Trophoblast cell (in vitro differentiated cells and primary cell): ENCODE data around the gene GRB10.
A peak's percentile ranks its signal among the peaks of the same experiment; 100 is the strongest.

Experiments
- DNase-seq, 2 donors: peaks; one replicate each; pipeline ENCODE4 v3.0.0-alpha.2; 2016
- H2AFZ ChIP-seq: 2 replicates; pipeline ENCODE4 v1.6.1; 2013; ENCODE audit warnings: low read length, moderate library complexity, mild to moderate bottlenecking; ENCODE audit not compliant: insufficient read depth, poor library complexity
- H2AK5ac ChIP-seq: 2 replicates; pipeline ENCODE4 v1.6.1; 2013; ENCODE audit warnings: mild to moderate bottlenecking, low read length
- H2BK120ac ChIP-seq: 2 replicates; pipeline ENCODE4 v1.6.1; 2013; ENCODE audit warnings: low read length, mild to moderate bottlenecking, moderate library complexity; ENCODE audit not compliant: insufficient read depth, poor library complexity
- H2BK12ac ChIP-seq: 2 replicates; pipeline ENCODE4 v1.6.1; 2013; ENCODE audit warnings: mild to moderate bottlenecking, low read length, moderate library complexity
- H2BK5ac ChIP-seq: 2 replicates; pipeline ENCODE4 v1.6.1; 2013; ENCODE audit warnings: low read length, low read depth, moderate library complexity, mild to moderate bottlenecking; ENCODE audit not compliant: poor library complexity
- H3K14ac ChIP-seq: 2 replicates; pipeline ENCODE4 v1.6.1; 2013; ENCODE audit warnings: mild to moderate bottlenecking, low read length
- H3K18ac ChIP-seq: 2 replicates; pipeline ENCODE4 v1.6.1; 2013; ENCODE audit warnings: mild to moderate bottlenecking, low read length
- H3K23ac ChIP-seq: 2 replicates; pipeline ENCODE4 v1.6.1; 2013; ENCODE audit warnings: low read length
- H3K27ac ChIP-seq: 2 replicates; pipeline ENCODE4 v1.5.1; 2013; ENCODE audit warnings: low read depth, mild to moderate bottlenecking, inconsistent platforms, low read length, moderate library complexity
- H3K27me3 ChIP-seq: 2 replicates; pipeline ENCODE4 v1.6.1; 2013; ENCODE audit warnings: inconsistent platforms, mild to moderate bottlenecking, low read length, moderate library complexity; ENCODE audit not compliant: insufficient read depth
- H3K36me3 ChIP-seq, 2 experiments: 1 replicate in 1 of 2; 2 replicates in 1 of 2; pipeline ENCODE4 v1.6.1; 2013; ENCODE audit warnings: low read length in 2 of 2, mild to moderate bottlenecking in 2 of 2, moderate library complexity in 1 of 2; ENCODE audit not compliant: insufficient read depth in 2 of 2, control insufficient read depth in 1 of 2
- H3K4ac ChIP-seq: 2 replicates; pipeline ENCODE4 v1.6.1; 2013; ENCODE audit warnings: low read depth, mild to moderate bottlenecking, low read length, moderate library complexity
- H3K4me1 ChIP-seq, 2 experiments: 1 replicate in 1 of 2; 2 replicates in 1 of 2; pipeline ENCODE4 v1.6.1; 2013; ENCODE audit warnings: low read length in 2 of 2, mild to moderate bottlenecking in 2 of 2, moderate library complexity in 1 of 2; ENCODE audit not compliant: insufficient read depth in 2 of 2, control insufficient read depth in 1 of 2
- H3K4me2 ChIP-seq: 2 replicates; pipeline ENCODE4 v1.6.1; 2013; ENCODE audit warnings: inconsistent platforms, mild to moderate bottlenecking, low read length, moderate library complexity
- H3K4me3 ChIP-seq: 2 replicates; pipeline ENCODE4 v1.5.1; 2013; ENCODE audit warnings: mild to moderate bottlenecking, low read depth, low read length, inconsistent platforms
- H3K79me1 ChIP-seq: one replicate; pipeline ENCODE4 v1.6.1; 2013; ENCODE audit warnings: low read length
- H3K79me2 ChIP-seq: 2 replicates; pipeline ENCODE4 v1.6.1; 2013; ENCODE audit warnings: low read length, mild to moderate bottlenecking; ENCODE audit not compliant: control insufficient read depth, insufficient read depth, poor library complexity
- H3K9ac ChIP-seq: 2 replicates; pipeline ENCODE4 v1.6.1; 2013; ENCODE audit warnings: mild to moderate bottlenecking, low read length
- H3K9me3 ChIP-seq: 2 replicates; pipeline ENCODE4 v1.6.1; 2013; ENCODE audit warnings: low read depth, mild to moderate bottlenecking, control low read depth, inconsistent platforms, low read length; ENCODE audit not compliant: insufficient read depth
- H4K12ac ChIP-seq: 2 replicates; pipeline ENCODE4 v1.6.1; 2013; ENCODE audit warnings: low read depth, mild to moderate bottlenecking, low read length, moderate library complexity
- H4K8ac ChIP-seq: 2 replicates; pipeline ENCODE4 v1.6.1; 2013; ENCODE audit warnings: low read depth, mild to moderate bottlenecking, low read length, moderate library complexity
- H4K91ac ChIP-seq: one replicate; pipeline ENCODE4 v1.6.1; 2013; ENCODE audit warnings: low read depth, mild to moderate bottlenecking, low read length, moderate library complexity
- WGBS: extraction: QIAGEN DNeasy Blood & Tissue Kit; methylation state at CpG from one replicate; pipeline ENCODE4 v1.1.7; 2013; ENCODE audit warnings: missing lambda C conversion rate; ENCODE audit not compliant: insufficient read length, insufficient coverage; ENCODE audit errors: extremely low coverage; 5-methylcytosine and 5-hydroxymethylcytosine counted together

GRB10 gene

DNA sequence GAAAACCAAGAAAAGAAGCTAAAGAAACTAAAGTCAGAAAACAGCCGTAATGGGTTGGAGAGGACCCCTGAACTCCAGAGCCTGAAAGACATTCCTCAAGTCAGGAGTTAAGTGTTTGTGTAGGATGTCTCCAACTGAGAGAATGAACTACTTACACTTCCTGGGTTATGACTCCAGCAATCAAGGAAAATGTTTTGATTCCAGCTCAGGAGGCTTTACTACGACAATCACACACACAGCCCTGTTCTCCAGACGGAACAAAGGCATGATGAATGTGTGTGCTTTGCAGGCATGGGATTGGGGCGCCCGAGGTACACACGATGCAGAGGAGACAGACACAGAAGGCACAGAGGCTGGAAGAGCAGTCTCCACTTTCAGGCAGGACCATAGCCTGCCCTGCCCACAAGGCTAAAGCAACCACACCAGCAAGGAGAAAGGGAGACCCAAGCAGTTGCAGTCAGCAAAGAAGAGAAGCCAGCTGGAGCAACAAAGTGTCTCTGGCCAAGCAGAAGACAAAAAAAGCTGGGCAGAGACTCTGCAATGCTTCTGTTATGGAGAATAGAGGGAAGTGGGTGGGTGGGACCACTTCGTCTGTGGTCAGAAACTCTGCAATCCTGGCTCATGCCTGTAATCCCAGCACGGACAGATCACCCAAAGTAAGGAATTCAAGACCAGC is 89.1 kb downstream of the GRB10 start:
- Histone ChIP-seq H3K9ac (no peak overlapping the region), H3K27me3 (no peaks in the 10 kb centered on the region), H3K9me3 (no peaks in the 10 kb centered on the region), H4K8ac (no peak overlapping the region), H2BK12ac (no peak overlapping the region), H3K4me2 (no peak overlapping the region), H3K14ac (no peak overlapping the region), H2AK5ac (no peak overlapping the region), H3K79me1 (no peaks in the 10 kb centered on the region), H3K27ac (no peak overlapping the region), H3K18ac (no peak overlapping the region), H2BK5ac (no peak overlapping the region), H4K91ac (no peak overlapping the region), H2AFZ (no peak overlapping the region), H3K4ac (no peak overlapping the region), H3K4me3 (no peak overlapping the region), H3K36me3 (peaks cover 0 to 3% of the 10 kb centered on the region in 2 experiments), H3K23ac (no peak overlapping the region), H3K79me2 (peaks cover 2% of the 10 kb centered on the region), H2BK120ac (no peak overlapping the region), H4K12ac (no peak overlapping the region), H3K4me1 (peaks cover 0 to 4% of the 10 kb centered on the region in 2 experiments)
- DNase-seq: no peak
- WGBS: no CpG with 5 or more reads among the region's 8 CpGs

DNA sequence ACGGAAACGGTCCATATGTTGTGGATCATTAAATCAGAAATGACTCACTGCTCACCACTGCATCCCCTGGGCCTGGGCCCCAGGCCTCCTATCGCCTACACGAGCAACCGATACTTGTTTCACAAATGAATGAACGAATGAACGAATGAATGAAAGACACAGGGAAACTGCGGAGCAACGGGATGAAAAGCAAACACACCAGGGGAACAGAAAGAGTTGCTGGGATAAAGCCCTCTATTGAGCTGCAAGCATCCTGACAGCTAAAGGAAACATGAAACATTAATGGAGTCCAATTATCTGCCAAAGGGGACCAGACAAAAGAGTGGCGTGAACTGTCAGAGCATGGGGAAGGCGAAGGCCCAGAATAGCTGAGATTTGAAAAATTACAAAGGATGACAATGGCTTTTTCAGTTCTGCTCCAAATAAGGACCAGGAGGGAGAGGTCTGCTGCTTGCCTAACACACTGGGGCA is 92.1 kb downstream of the GRB10 start:
- Histone ChIP-seq H3K27ac (no peak overlapping the region), H3K79me2 (peaks cover 2% of the 10 kb centered on the region), H4K91ac (no peak overlapping the region), H3K18ac (no peak overlapping the region), H3K9ac (no peak overlapping the region), H2AK5ac (no peak overlapping the region), H3K27me3 (no peaks in the 10 kb centered on the region), H4K8ac (no peak overlapping the region), H3K23ac (no peak overlapping the region), H3K9me3 (no peaks in the 10 kb centered on the region), H3K4me1 (peaks cover 5 to 13% of the 10 kb centered on the region in 2 experiments), H2BK120ac (no peak overlapping the region), H3K4ac (no peak overlapping the region), H3K36me3 (peaks cover 0 to 7% of the 10 kb centered on the region in 2 experiments), H3K14ac (no peak overlapping the region), H3K4me3 (no peak overlapping the region), H2AFZ (no peak overlapping the region), H4K12ac (no peak overlapping the region), H2BK5ac (no peak overlapping the region), H3K4me2 (no peak overlapping the region), H3K79me1 (no peaks in the 10 kb centered on the region), H2BK12ac (no peak overlapping the region)
- no CpG with 5 or more reads among the region's 11 CpGs for WGBS
- DNase-seq: no peak

GRCh38 chr7:50688226-50688590 is 94.5 kb downstream of the GRB10 start:
- Histone ChIP-seq H2BK12ac (no peak overlapping the region), H3K18ac (no peak overlapping the region), H4K91ac (no peak overlapping the region), H3K23ac (no peak overlapping the region), H3K9me3 (no peaks in the 10 kb centered on the region), H3K79me2 (no peaks in the 10 kb centered on the region), H3K4me1 (peaks cover 7 to 17% of the 10 kb centered on the region in 2 experiments), H4K12ac (no peak overlapping the region), H3K4me2 (no peak overlapping the region), H3K27me3 (no peaks in the 10 kb centered on the region), H3K27ac (no peak overlapping the region), H2AFZ (no peak overlapping the region), H3K14ac (no peak overlapping the region), H3K4me3 (no peak overlapping the region), H2BK120ac (no peak overlapping the region), H3K4ac (no peak overlapping the region), H4K8ac (no peak overlapping the region), H3K9ac (no peak overlapping the region), H3K79me1 (peaks cover 3% of the 10 kb centered on the region), H2BK5ac (no peak overlapping the region), H3K36me3 (peaks cover 2 to 7% of the 10 kb centered on the region in 2 experiments), H2AK5ac (no peak overlapping the region)
- no CpG with 5 or more reads among the region's 2 CpGs for WGBS
- no peak for DNase-seq

- no peak overlapping the region for H2AK5ac ChIP-seq
- no peak overlapping the region for H3K4ac ChIP-seq
- WGBS: no CpG with 5 or more reads among the region's 7 CpGs
- no peak overlapping the region for H2AFZ ChIP-seq
- H3K9ac ChIP-seq: no peak overlapping the region
- no peak overlapping the region for H2BK120ac ChIP-seq
- H3K4me1 ChIP-seq: peaks cover 7 to 17% of the 10 kb centered on the region in 2 experiments
- H3K18ac ChIP-seq: no peak overlapping the region
- H4K91ac ChIP-seq: no peak overlapping the region
- no peak overlapping the region for H4K12ac ChIP-seq
- H3K36me3 ChIP-seq: peaks cover 2 to 7% of the 10 kb centered on the region in 2 experiments
- no peaks in the 10 kb centered on the region for H3K79me2 ChIP-seq
- peaks cover 3% of the 10 kb centered on the region for H3K79me1 ChIP-seq
- no peak overlapping the region for H3K4me2 ChIP-seq
- H2BK12ac ChIP-seq: no peak overlapping the region
- H3K4me3 ChIP-seq: no peak overlapping the region
- H3K27ac ChIP-seq: no peak overlapping the region
- no peak overlapping the region for H2BK5ac ChIP-seq
- no peak for DNase-seq
- no peak overlapping the region for H4K8ac ChIP-seq
- H3K23ac ChIP-seq: peak overlapping the region; percentile 93
- no peaks in the 10 kb centered on the region for H3K27me3 ChIP-seq
- H3K9me3 ChIP-seq: no peaks in the 10 kb centered on the region
- H3K14ac ChIP-seq: no peak overlapping the region
These were observed 95.0 kb downstream of the GRB10 start for GRCh38 chr7:50687575-50688225.
